Astrocyte (in vitro differentiated cells and primary cell): ENCODE data around the gene CREB3L1.

ENCODE experiments used
- CTCF ChIP-seq: IDR thresholded peaks from 2 replicates; pipeline ENCODE4 v1.5.1; 2011; ENCODE audit warnings: low read depth, mild to moderate bottlenecking, inconsistent platforms, low read length, moderate library complexity; ENCODE audit not compliant: insufficient read depth
- EZH2 ChIP-seq: IDR thresholded peaks from 2 replicates; pipeline ENCODE4 v1.6.1; 2012; ENCODE audit warnings: mild to moderate bottlenecking, low read length, inconsistent platforms; ENCODE audit not compliant: insufficient read depth

- TF ChIP-seq CTCF, result no peak
- TF ChIP-seq EZH2, result no peak
Observed at GRCh38 chr11:46362156-46363030, 84.9 kb downstream of the CREB3L1 start.
